IPS-18c (cell line): Measurements from ENCODE around the gene MYCN.

Experiments used
- H3K4me3 ChIP-seq: 2 replicates; pipeline ENCODE4 v1.7.0; 2013; ENCODE audit warnings: low read depth, mild to moderate bottlenecking, low read length, moderate library complexity; ENCODE audit not compliant: insufficient read depth
- H3K9me3 ChIP-seq: one replicate; pipeline ENCODE4 v1.6.1; 2013; ENCODE audit warnings: mild to moderate bottlenecking, low read length, moderate library complexity; ENCODE audit not compliant: control insufficient read depth, insufficient read depth

Gene MYCN

GRCh38 chr2:15976354-15976753, 36.0 kb downstream of the MYCN start:
- H3K9me3 ChIP-seq: no peaks in the 10 kb centered on the region
- H3K4me3 ChIP-seq: no peak overlapping the region

- Histone ChIP-seq H3K4me3 (no peak overlapping the region), H3K9me3 (no peaks in the 10 kb centered on the region)
Observed at GRCh38 chr2:15979051-15979758, 38.9 kb downstream of the MYCN start.

GRCh38 chr2:15979759-15980604, 39.6 kb downstream of the MYCN start:
- H3K4me3 ChIP-seq: no peak overlapping the region
- no peaks in the 10 kb centered on the region for H3K9me3 ChIP-seq

GRCh38 chr2:15980605-15981098, 40.3 kb downstream of the MYCN start:
- H3K4me3 ChIP-seq: no peak overlapping the region
- no peaks in the 10 kb centered on the region for H3K9me3 ChIP-seq

GRCh38 chr2:15981646-15982045, 41.3 kb downstream of the MYCN start:
- H3K9me3 ChIP-seq: no peaks in the 10 kb centered on the region
- no peak overlapping the region for H3K4me3 ChIP-seq

GRCh38 chr2:15982285-15983044, 42.1 kb downstream of the MYCN start:
- H3K4me3 ChIP-seq: no peak overlapping the region
- no peaks in the 10 kb centered on the region for H3K9me3 ChIP-seq

GRCh38 chr2:15983496-15983895, 43.1 kb downstream of the MYCN start:
- Histone ChIP-seq H3K4me3 (no peak overlapping the region), H3K9me3 (no peaks in the 10 kb centered on the region)

GRCh38 chr2:15984368-15985255, 44.3 kb downstream of the MYCN start:
- H3K4me3 ChIP-seq: no peak overlapping the region
- H3K9me3 ChIP-seq: no peaks in the 10 kb centered on the region

GRCh38 chr2:15985531-15985930, 45.2 kb downstream of the MYCN start:
- Histone ChIP-seq H3K9me3 (no peaks in the 10 kb centered on the region), H3K4me3 (no peak overlapping the region)

- H3K4me3 ChIP-seq: no peak overlapping the region
- no peaks in the 10 kb centered on the region for H3K9me3 ChIP-seq
Observed at GRCh38 chr2:15986068-15986560, 45.8 kb downstream of the MYCN start.

GRCh38 chr2:15986644-15987043, 46.3 kb downstream of the MYCN start:
- Histone ChIP-seq H3K4me3 (no peak overlapping the region), H3K9me3 (no peaks in the 10 kb centered on the region)

GRCh38 chr2:15988733-15989132, 48.4 kb downstream of the MYCN start:
- H3K4me3 ChIP-seq: no peak overlapping the region
- no peaks in the 10 kb centered on the region for H3K9me3 ChIP-seq

- peaks cover 2% of the 10 kb centered on the region for H3K9me3 ChIP-seq
- H3K4me3 ChIP-seq: no peak overlapping the region
Observed at GRCh38 chr2:15989559-15989958, 49.2 kb downstream of the MYCN start.

- peaks cover 2% of the 10 kb centered on the region for H3K9me3 ChIP-seq
- no peak overlapping the region for H3K4me3 ChIP-seq
Observed at GRCh38 chr2:15990151-15991101, 50.1 kb downstream of the MYCN start.

GRCh38 chr2:15991231-15991630, 50.9 kb downstream of the MYCN start:
- no peak overlapping the region for H3K4me3 ChIP-seq
- H3K9me3 ChIP-seq: peaks cover 2% of the 10 kb centered on the region
